OCI-LY1 (cell line): ENCODE data around the gene RAPGEF1.

ENCODE experiments used
- EZH2 ChIP-seq: fragments of 200-600 bp; sonication (generic), shearing (Covaris generic); IDR thresholded peaks from 2 replicates; pipeline ENCODE4 v1.8.0; 2017; ENCODE audit warnings: borderline replicate concordance, mixed run types, mild to moderate bottlenecking, antibody characterized with exemption, low read length, moderate library complexity, mixed read lengths
- TF ChIP-seq, protein P1 (sequence below): fragments of 200-600 bp; sonication (generic), shearing (Covaris generic); IDR thresholded peaks from 2 replicates; pipeline ENCODE4 v1.5.1; 2017; ENCODE audit warnings: mild to moderate bottlenecking, antibody characterized with exemption, low read length, moderate library complexity, mixed read lengths

DNA sequence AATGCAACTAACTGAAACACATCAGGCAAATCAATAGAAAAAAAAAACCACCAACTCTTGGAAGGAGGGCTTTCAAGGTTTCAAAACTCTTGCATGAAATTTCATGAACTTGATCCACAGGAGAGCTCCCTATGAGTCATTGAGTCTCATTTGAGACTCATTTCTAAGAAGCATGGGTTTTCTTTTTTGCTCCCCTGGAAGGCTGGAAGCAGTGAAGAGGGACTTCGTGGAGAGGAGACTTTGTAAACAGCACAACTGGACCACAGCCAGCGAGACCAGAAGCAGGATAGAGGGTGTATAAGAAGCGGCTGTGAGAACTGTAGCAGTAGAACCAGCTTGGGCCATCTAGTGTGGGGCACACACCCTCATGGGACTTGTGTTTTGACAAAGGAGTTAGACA is 41.2 kb upstream of the RAPGEF1 start:
- TF ChIP-seq, protein P1, sequence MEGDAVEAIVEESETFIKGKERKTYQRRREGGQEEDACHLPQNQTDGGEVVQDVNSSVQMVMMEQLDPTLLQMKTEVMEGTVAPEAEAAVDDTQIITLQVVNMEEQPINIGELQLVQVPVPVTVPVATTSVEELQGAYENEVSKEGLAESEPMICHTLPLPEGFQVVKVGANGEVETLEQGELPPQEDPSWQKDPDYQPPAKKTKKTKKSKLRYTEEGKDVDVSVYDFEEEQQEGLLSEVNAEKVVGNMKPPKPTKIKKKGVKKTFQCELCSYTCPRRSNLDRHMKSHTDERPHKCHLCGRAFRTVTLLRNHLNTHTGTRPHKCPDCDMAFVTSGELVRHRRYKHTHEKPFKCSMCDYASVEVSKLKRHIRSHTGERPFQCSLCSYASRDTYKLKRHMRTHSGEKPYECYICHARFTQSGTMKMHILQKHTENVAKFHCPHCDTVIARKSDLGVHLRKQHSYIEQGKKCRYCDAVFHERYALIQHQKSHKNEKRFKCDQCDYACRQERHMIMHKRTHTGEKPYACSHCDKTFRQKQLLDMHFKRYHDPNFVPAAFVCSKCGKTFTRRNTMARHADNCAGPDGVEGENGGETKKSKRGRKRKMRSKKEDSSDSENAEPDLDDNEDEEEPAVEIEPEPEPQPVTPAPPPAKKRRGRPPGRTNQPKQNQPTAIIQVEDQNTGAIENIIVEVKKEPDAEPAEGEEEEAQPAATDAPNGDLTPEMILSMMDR: no peak
- no peak for TF ChIP-seq EZH2
